Stimulated activated CD8-positive, alpha-beta memory T cell treated with anti-CD3 and anti-CD28 coated beads, Interleukin-2, amount 100 ng/mL, for 1 hour (primary cell): ENCODE data around the gene IGF2R.

Experiments
- DNase-seq, 2 donors: peaks; one replicate each; pipeline ENCODE4 v3.0.0-alpha.2; 2020; ENCODE audit warnings: low read depth in 2 of 2

The IGF2R gene

DNA sequence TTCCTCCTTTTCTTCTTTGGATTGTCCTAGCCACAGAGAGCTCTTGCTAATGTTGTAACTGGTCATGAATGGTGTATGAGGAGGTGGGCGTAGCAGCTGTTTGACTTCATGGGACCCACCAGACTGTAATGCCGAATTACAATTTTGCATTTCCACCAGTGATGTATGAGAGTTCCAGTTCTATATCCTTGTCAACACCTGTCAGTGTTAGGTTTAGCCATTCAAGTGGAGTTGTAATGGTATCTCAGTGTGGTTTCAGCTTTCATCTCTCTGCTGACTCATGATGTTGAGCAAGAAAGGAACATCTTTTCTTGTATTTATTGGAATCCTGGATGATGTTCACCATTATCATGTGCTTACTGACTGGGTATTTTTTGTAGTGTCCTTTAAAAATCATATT, 5.1 kb downstream of the IGF2R start:
- no peak for DNase-seq

DNA sequence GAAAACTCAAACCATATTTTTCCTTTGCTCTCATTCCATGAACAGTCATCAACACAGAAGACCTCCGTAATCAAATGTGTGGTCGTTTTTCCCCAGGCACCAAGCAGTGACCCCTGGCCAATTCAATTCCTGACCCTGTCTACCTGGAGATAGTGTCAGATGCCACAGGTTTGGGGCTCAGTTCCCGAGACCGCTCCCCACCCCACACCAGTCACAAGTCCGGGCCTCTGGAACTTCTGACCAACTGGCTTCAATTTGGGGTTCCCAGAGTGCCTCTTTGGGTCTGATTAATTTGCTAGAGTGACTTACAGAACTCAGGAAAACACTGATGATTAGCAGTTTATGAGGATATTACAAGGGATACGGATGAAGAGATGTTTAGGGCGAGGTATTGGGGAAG, 6.0 kb downstream of the IGF2R start:
- no peak for DNase-seq

DNA sequence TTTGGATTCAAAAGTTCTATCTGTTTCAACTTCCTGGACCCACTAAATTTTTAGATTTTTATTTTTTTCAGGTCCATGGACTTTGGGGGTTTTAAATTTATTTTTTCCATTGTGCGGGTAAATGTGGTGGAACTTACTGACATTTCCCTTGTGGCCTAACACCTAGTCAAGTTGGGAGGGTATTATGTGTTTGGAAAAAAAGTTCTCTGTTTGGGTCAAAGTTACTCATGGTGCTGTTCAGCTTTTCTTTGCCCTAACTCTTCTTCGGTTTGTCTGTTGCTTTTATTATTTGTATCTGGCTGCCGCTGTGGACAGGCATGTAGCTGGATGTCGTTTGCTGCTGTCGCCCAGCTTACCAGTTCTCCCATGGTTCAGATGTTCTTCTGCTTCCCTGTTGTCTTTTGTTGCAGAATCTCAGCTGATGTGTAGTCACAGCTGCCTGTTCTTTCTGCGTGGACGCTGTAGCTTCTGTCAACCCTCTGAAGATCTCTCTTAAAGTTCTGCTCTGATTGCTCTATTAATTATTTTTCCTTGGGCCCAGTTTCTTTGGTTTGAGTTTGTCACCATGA, 7.9 kb downstream of the IGF2R start:
- no peak for DNase-seq

DNA sequence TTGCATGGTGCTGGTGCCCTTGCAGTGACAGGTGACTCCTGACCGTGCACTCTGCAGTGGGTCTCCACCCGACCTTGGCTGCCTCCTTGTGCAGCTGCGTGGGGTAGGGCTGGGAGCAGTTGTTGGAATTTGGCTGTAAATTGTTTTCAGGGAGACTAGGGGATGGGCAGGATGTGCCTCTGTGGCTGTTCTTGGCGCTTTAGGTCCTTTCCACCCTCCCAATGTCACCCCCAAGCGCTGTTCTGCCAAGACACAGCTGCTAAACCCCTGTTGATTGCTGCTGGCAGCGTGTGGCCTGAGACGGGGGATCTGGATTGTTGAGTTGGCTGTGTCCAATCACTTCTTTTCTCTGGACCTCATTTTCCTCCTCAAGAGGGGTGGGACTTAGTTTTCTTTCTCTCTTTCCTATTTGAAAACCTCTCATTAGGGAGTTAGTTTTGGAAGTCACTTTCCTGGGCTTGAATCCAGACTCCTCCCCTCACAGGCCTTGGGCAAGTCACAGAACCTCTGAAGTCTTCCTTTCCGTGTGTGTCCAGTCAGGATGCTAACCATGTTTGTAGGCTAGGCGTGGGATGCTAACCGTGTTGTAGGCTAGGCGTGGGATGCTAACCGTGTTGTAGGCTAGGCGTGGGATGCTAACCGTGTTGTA, 8.5 kb downstream of the IGF2R start:
- no peak for DNase-seq

DNA sequence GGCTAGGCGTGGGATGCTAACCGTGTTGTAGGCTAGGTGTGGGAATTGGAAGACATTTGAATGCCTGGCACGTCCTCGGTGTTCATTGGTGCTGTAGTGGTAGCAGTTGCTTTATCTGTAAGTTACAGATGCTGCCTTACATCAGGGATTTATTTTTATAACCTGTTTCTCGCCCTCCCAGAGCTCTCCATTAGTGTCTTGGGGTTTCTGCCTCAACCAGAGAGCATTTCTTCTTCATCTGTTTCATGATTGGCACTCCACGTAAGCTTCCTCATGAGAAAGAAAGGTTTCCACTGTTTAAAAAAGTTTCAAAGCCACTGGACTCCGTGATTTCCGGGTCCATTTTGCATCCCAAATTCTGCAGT, 9.0 kb downstream of the IGF2R start:
- DNase-seq: no peak

DNA sequence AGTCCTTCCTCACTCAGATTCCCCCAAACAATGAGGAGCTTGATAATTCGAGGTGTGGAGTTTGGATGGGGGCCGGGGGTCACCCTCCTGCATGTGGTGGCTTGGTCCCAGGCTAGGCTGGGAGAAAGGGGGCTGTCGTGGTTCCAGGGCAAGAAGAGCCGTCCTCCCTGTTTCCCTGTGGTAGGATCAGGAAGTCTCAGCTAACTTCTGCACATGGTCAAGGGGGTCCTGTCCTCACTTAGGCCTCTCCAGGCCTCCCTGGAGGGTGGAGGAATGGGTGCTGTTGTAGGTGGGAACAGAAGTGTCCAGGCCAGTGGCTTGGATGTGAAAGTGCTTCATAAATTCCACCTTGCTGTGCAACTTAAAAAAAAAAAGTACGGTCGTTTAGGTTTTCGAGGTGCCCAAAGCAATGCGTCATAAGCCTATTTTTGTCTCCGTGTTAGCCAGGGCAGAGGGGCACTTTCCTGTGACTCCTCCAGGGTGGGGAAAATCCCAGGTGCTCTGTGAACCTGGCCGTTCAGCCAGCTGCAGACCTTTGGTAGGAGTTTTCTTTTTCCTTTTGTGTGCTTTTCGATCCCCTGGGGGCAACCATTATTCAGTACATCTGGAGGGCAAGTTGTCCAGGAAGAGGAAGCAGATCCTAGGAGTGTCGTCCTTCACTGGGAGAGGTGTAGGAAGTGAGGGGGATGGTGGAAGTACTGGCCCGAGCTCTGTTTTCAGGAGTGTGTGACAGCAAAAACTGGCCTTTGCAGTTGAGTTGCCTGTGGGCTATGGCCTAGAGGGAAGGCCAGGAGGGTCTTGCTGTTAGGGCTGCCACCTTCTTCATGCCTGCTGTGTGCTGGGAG, 9.6 kb downstream of the IGF2R start:
- DNase-seq: no peak

DNA sequence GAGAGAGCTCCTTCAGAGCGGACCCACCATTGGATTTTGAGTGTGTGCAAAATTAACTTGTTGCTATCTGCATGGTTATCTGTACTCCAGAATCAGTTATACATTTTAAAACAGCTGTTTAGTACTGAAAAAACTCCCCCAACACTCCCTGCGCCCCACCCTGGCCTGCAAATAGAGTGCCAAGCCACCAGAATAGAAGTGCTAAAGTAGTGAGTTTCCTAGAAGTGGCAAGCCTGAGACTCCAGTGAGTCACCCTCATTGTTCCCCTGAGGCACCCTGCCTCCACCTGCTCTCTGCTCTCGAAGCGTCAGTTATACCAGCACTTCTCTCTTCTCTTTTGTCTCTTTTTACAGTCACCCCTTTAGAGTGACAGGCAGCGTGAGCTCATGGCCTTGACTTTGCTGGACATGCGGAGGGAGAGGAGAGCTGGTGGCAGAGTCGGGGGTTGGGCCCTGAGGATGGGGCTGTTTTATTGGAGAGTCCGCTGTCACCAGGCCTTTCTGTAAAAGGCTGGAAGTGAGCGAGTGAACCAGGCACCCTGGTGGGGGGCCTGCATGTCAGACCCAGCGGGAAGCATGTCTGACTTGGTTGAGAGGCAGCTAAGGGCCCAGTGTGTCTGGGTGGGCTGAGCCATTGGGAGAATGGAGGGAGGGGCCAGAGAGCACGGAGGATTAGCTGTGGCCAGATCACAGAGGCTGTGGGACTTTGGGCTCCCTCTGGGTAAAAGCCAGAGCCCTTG, 10.4 kb downstream of the IGF2R start:
- DNase-seq: peak; percentile 46 to 52

DNA sequence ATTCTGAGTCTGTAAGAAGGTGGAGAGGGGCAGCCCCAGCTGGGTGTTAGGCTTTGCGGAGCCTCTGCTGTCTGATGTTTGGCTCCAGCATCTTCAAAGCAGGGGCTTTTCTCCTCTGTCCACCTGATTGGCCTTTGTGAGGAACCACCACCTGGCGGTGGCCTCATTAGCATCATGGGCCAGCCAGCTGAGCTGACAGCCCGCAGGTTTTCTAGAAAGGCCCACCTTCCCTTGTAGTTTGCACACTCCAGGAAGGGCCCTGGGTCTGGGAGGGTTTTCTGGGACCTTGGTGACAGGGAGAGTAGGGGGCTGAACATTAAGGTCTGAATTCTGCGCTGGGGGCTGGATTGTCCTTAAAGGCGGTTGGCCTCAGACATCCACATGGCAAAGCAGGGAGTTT, 11.6 kb downstream of the IGF2R start:
- DNase-seq: no peak

DNA sequence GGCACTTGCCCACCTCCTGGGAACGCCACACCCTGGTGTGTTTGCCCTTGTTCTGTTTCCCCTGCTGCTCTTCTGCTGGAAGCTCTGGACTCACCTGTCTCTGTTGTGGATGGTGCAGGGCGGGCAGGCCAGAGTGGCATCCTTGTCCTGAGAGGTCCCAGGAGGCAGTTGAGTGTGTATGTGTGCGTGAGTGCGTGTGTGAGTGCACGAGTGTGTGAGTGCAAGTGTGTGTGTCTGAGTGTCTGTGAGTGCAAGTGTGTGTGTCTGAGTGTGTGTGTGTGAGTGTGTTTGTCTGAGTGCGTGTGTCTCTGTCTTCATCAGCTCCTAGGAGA, 12.2 kb downstream of the IGF2R start:
- DNase-seq: no peak

DNA sequence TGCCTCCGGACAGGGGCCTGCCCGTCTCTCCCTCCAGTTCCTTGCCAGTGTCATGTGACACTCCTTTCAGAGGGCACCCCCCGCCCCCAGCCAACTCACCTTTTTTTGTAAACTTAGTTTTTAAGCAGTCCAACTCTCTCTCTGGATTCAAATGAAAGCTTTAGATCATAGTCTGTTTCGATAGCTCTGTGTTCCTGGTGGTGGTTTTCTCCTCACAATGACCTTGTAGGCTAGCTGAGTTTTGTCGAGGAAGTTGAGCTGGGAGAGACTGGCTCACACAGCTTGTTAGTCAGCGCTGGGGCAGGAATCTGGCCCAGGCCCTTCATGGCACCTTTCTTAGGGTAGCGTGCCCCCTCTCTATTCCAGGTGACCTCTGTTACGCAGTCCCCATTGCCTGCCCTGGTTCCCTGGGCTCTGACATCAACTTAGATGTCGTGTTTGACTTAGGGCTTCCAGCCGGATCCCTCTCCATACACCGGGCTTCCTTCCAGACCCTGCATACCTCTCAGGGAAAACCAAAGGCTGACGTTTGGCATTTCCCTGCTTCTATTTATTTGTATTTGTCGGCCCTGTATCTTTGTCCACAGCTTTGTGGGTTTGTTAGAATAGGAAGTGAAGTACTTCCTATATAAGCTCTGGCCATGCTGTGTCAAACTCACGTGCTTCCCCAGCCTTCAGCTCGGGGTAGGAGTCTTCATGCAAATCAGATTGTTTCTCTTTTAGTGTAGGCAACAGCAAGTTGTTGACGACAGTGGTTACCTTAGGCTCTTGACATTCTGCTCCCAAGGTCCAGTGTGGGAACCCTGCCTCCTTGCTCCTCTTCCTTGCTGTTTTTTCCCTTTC, 12.7 kb downstream of the IGF2R start:
- DNase-seq: no peak

DNA sequence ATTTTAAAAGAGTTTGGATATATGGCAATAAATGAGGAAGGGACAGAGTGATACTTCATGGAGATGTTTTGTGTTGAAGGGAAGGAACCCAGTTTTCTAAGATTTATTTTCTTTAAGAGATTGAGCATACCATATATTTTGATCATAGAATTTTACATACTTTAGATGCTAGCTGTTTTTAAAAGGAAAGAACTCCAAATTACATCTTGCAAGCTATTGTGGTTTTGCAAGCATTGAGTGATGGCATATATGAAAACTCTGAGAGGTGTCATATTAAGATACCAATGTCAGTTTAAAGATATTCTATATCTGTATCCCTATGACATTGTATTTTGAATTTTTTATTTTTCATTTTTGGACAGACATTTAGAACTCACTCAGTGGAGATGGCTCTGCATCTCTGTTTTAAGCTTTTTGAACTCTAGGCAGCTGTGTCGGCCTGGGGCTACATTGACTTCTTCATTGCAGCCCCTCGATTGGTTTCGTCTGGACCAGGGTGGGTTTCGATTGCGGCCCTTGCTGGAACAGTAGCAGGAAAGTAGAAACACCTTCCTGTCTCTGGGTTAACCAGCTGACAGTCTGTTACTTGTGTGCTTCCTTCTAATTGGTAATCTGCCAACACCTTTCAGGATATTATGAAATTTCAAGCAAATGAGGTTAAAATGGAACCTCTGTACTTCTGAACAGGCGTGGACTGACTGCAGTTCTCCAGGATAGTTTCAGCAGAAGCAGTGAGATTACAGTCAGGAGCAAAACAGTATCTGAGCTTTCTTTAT, 14.0 kb downstream of the IGF2R start:
- no peak for DNase-seq

DNA sequence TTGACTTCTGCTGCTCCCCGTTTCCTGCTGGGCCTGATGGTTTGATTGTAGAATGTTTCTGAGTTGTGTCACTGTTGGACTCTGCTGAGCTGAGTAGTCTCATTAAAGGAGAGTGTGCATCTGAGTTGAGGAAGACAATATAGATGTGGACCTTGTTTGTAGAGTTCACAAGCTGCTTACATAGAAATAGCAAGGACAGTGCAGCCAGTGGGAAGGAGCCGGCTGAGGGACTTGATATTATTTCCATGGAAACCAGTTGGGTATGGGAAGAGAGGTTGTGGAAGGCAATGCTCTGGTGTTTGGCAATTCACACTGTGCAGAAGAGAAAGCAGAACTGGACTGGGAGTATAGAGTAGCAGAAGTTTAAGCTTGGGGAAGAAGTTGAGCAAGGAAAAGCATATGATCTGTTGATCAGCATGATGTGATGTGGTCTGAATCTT, 14.8 kb downstream of the IGF2R start:
- no peak for DNase-seq

DNA sequence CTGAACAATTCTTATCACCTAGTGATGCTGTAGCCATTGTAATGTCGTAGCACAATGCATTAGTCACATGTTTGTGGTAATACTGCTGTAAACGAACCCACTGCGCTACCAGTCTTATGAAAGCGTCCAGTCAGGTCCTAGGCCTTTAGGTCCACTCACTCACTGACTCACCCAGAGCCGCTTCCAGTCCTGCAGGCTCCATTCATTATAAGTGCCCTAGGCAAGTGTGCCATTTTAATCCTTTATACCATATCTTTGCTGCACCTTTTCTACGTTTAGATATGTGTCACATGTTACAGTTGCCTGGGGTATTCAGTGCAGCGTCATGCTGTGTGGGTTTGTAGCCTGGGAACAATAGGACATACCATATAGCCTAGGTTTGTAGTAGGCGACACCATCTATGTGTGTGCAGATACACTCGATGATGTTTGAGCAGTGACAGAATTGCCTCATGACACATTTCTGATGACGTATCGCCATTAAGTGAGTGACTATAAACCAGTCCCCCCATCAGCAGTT, 15.4 kb downstream of the IGF2R start:
- DNase-seq: no peak

DNA sequence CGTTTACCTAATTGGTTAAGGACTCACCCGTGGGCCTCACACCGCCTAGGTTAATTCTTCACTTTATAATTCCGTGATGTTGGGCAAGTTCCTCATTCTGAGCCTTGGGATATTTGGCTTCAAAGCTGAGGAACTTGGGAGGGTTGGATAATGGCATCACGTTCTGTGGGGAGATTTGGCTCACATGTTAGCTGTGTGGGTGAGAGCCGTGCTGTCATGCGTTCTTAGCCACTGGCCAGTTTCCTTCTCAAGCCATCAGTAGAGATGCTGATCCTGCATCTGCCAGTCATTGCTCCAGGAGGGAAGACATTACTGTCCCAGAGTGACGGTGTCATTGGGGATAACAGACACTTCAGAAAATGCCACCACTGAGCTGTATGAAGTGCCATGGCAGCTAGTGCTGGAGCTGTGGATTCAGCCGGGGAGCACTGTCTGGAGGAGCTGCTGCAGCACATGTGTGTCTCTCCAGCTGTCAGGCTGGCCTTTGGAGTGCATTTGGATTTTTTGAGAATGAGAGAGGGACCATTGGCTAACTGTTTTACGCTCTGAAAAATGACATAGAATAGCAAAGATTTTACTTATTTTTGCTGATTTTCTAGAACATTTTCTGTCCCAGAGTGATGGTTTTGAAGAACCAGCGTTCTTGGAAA, 16.5 kb downstream of the IGF2R start:
- no peak for DNase-seq

DNA sequence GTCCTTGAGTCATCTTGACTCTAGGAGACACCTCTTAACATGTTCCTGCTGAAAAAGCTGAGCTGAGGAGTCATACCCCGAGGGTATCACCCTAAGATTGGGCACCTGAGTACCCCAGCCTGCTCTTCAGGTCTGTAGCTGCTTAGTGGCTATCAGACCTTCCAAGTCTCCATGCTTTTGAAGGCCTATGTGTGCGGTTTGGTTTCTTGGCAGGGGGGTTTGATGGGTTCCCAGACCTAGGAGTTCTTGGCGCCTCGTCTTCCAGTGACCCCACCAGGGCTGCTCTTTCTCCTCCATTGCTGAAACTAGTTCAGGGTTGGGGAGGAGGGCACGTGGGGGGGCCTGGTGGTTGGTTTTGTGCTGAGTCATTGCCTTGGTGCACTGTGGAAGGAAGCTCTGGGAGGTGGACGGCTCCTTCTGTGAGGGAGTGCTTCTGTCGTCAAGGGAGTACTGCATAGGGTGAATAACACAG, 20.1 kb downstream of the IGF2R start:
- no peak for DNase-seq

DNA sequence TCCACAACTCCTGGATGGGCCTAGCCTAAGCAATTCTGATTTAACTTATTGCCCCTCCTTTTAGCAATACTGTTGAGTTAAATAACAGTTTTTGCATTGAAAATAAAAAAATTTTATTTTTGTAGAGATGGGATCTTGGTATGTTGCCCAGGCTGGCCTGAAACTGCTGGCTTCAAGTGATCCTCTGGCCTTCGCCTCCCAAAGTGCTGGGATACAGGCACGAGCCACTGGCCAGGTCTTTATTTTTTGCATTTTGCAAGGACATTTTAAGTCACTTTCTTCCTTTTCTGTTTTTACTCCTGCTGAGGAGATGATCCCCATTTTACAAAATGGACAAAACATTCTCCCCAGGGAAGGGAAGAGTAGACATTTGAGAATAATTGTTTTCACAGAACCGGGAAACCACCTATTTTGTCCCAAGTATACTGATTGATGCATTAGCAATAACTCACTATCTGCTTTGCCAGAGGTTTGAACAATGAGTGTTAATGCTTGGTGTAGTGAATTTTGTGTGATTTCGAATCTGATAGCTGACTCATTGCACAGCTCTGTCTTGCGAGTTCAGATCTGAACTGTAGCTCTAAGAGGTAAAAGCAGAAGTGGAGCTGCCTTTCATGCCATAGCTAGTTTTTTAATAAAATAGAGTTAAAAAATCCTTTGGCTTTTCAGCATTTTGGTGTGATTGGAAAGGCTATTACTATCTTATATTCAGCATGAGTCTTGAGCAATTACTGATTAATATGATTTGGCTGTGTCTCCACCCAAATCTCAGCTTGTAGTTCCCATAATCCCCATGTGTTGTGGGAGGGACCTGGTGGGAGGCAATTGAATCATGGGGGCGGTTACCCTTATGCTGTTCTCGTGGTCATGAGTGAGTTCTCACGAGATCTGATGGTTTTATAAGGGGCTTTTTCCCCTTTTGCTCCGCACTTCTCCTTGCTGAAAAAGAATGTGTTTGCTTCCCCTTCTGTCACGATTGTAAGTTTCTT, 20.9 kb downstream of the IGF2R start:
- DNase-seq: no peak

DNA sequence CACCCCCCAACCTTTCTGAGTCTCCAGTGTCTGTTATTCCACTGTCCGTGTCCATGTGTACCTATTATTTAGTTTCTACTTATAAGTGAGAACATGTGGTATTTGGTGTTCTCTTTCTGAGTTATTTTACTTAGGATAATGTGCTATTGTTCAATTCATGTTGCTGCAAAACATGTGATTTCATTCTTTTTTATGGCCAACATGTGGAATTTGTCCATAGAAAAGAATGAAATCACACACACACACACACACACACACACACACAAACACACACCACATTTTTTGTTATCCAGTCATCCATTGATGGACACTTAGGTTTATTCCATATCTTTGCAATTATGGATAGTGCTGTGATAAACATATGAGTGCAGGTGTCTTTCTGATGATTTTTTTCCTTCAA, 23.5 kb downstream of the IGF2R start:
- no peak for DNase-seq

DNA sequence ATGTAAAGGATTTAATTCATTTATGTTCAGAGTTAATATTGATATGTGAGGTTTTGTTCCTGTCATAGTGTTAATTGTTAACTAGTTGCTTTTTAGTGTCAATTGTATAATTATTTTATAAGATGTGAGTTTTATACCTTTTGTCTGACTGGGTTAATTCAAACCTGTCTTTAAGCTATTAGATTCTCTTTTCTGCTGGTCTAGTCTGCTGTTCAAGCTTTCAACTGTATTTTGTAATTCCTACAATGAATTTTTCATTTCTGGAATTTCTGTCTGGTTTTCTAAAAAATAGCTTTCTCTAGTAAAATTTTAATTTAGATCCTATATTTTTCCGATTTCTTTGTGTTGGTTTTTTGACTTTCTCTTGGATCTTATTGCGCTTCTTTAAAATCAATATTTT, 26.5 kb downstream of the IGF2R start:
- no peak for DNase-seq
